Hepatocyte (in vitro differentiated cells): ENCODE data around the gene ROR2.

Experiments
- EZH2 ChIP-seq: fragments of 200-600 bp; sonication (generic); IDR thresholded peaks from 2 replicates; pipeline ENCODE4 v1.6.1; 2016; ENCODE audit warnings: antibody characterized with exemption, mild to moderate bottlenecking, borderline replicate concordance
- TF ChIP-seq, protein P1 (sequence below): fragments of 200-600 bp; sonication (generic); IDR thresholded peaks from 2 replicates; pipeline ENCODE4 v1.5.1; 2016; ENCODE audit warnings: antibody characterized with exemption, mild to moderate bottlenecking; ENCODE audit not compliant: poor library complexity

DNA sequence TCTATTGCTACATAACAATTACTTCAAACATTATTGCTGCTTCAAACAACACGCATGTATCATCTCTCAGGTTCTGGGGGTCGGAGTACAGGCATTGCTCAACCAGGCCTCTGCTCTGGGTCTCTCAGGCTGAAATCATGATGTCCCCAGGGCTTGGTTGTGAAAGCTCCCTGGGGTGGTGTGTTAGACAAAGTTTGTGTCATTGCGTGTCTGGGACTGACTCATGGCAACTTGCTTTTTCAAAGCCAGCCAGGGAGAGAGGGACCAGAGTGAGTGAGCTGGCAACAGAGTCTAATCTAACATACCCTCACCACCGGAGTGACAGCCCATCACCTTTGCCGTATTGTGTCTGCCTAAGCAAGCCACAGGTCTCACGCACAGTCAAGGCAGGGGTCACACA lies 267.2 kb downstream of the ROR2 start:
- TF ChIP-seq, protein P1, sequence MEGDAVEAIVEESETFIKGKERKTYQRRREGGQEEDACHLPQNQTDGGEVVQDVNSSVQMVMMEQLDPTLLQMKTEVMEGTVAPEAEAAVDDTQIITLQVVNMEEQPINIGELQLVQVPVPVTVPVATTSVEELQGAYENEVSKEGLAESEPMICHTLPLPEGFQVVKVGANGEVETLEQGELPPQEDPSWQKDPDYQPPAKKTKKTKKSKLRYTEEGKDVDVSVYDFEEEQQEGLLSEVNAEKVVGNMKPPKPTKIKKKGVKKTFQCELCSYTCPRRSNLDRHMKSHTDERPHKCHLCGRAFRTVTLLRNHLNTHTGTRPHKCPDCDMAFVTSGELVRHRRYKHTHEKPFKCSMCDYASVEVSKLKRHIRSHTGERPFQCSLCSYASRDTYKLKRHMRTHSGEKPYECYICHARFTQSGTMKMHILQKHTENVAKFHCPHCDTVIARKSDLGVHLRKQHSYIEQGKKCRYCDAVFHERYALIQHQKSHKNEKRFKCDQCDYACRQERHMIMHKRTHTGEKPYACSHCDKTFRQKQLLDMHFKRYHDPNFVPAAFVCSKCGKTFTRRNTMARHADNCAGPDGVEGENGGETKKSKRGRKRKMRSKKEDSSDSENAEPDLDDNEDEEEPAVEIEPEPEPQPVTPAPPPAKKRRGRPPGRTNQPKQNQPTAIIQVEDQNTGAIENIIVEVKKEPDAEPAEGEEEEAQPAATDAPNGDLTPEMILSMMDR: no peak
- TF ChIP-seq EZH2: no peak
